ENCODE results near the gene CEP19.

GRCh38 chr3:196726788-196727675 is 15.0 kb upstream of the CEP19 start:
- TF ChIP-seq CTCF (conservative IDR thresholded peaks at IDR 0.05) (no peak), ZFX (IDR thresholded peaks at IDR 0.05) (no peak)

Measured in C4-2B (cell line).